Right lobe of liver (tissue), 4 donors: ENCODE measurements around the gene OSBPL9.

Source experiments
- POLR2A ChIP-seq: fragments of 450-650 bp; IDR thresholded peaks from one replicate; pipeline ENCODE4 v1.6.1; 2017; ENCODE audit warnings: antibody characterized with exemption, mild to moderate bottlenecking
- TF ChIP-seq, protein P1 (sequence below), 4 donors: fragments of 200-600 bp in 3 of 4; fragments of 450-650 bp in 1 of 4; IDR thresholded peaks; one replicate each; pipeline versions ENCODE4 v1.5.1 to v1.8.0; 2016 to 2022; ENCODE audit warnings: antibody characterized with exemption in 4 of 4, mild to moderate bottlenecking in 2 of 4
- donor health status: DM: no; HTN: no; CAD: no.
- donor health status: DM: no; HTN: no; CAD: no.
- donor health status: DM: no; HTN: yes; CAD: no.

DNA sequence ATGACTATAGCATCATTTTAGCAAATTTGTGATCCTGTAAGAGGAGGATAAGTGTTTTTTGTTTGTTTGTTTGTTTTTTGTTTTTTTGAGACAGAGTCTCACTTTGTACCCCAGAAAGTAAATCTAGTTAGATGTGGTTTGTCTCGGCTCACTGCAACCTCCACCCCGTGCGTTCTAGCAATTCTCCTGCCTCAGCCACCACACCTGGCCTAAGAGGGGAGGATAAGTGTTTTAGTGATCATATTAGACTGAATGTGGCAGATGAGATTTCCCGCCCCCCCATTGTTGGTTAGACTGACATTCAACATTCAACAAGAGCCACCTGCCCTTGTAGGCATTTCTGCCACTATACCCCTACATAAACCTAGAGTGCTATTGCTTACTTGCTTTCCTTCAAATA, 98.5 kb downstream of the OSBPL9 start:
- TF ChIP-seq, protein P1, sequence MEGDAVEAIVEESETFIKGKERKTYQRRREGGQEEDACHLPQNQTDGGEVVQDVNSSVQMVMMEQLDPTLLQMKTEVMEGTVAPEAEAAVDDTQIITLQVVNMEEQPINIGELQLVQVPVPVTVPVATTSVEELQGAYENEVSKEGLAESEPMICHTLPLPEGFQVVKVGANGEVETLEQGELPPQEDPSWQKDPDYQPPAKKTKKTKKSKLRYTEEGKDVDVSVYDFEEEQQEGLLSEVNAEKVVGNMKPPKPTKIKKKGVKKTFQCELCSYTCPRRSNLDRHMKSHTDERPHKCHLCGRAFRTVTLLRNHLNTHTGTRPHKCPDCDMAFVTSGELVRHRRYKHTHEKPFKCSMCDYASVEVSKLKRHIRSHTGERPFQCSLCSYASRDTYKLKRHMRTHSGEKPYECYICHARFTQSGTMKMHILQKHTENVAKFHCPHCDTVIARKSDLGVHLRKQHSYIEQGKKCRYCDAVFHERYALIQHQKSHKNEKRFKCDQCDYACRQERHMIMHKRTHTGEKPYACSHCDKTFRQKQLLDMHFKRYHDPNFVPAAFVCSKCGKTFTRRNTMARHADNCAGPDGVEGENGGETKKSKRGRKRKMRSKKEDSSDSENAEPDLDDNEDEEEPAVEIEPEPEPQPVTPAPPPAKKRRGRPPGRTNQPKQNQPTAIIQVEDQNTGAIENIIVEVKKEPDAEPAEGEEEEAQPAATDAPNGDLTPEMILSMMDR (IDR thresholded peaks at IDR 0.05) = no peak
- no peak for TF ChIP-seq POLR2A
